Gastrocnemius medialis (tissue), 4 donors: ENCODE data around the gene AOC2.
"Not testable (repeated sequence)": the region's sequence is repeated elsewhere in the genome, so short reads cannot be mapped to it uniquely, and the experiment has no call there.

Source experiments
- POLR2A ChIP-seq, 2 donors: fragments of 450-650 bp; IDR thresholded peaks; one replicate each; pipeline ENCODE4 v1.6.1; 2017; ENCODE audit warnings: antibody characterized with exemption in 2 of 2, mild to moderate bottlenecking in 2 of 2, moderate library complexity in 2 of 2
- TF ChIP-seq, protein P1 (sequence below), 5 experiments: fragments of 450-650 bp in 3 of 5; fragments of 200-600 bp in 2 of 5; sonication (generic) in 2 of 5; IDR thresholded peaks in 4 of 5; conservative IDR thresholded peaks in 1 of 5; 1 replicate in 4 of 5; 2 replicates in 1 of 5; pipeline ENCODE4 v1.5.1; 2016 to 2019; ENCODE audit warnings: antibody characterized with exemption in 5 of 5, mild to moderate bottlenecking in 3 of 5, moderate library complexity in 3 of 5

- TF ChIP-seq, protein P1, sequence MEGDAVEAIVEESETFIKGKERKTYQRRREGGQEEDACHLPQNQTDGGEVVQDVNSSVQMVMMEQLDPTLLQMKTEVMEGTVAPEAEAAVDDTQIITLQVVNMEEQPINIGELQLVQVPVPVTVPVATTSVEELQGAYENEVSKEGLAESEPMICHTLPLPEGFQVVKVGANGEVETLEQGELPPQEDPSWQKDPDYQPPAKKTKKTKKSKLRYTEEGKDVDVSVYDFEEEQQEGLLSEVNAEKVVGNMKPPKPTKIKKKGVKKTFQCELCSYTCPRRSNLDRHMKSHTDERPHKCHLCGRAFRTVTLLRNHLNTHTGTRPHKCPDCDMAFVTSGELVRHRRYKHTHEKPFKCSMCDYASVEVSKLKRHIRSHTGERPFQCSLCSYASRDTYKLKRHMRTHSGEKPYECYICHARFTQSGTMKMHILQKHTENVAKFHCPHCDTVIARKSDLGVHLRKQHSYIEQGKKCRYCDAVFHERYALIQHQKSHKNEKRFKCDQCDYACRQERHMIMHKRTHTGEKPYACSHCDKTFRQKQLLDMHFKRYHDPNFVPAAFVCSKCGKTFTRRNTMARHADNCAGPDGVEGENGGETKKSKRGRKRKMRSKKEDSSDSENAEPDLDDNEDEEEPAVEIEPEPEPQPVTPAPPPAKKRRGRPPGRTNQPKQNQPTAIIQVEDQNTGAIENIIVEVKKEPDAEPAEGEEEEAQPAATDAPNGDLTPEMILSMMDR (IDR thresholded peaks at IDR 0.05 in 4 of 5, conservative IDR thresholded peaks at IDR 0.05 in 1 of 5) = not testable (repeated sequence)
- not testable (repeated sequence) for TF ChIP-seq POLR2A (IDR thresholded peaks at IDR 0.05)
Measured at GRCh38 chr17:42856516-42856915, 12.1 kb downstream of the AOC2 start.
